GM21576 (cell line): ENCODE data around the gene MED23.

Experiments used
- ATAC-seq: cut with Tn5 transposase; IDR thresholded peaks from one replicate; pipeline ENCODE4 v1.9.1; 2021; ENCODE audit warnings: mild to moderate bottlenecking, moderate library complexity; ENCODE audit not compliant: unreplicated experiment

MED23 gene, protein sequence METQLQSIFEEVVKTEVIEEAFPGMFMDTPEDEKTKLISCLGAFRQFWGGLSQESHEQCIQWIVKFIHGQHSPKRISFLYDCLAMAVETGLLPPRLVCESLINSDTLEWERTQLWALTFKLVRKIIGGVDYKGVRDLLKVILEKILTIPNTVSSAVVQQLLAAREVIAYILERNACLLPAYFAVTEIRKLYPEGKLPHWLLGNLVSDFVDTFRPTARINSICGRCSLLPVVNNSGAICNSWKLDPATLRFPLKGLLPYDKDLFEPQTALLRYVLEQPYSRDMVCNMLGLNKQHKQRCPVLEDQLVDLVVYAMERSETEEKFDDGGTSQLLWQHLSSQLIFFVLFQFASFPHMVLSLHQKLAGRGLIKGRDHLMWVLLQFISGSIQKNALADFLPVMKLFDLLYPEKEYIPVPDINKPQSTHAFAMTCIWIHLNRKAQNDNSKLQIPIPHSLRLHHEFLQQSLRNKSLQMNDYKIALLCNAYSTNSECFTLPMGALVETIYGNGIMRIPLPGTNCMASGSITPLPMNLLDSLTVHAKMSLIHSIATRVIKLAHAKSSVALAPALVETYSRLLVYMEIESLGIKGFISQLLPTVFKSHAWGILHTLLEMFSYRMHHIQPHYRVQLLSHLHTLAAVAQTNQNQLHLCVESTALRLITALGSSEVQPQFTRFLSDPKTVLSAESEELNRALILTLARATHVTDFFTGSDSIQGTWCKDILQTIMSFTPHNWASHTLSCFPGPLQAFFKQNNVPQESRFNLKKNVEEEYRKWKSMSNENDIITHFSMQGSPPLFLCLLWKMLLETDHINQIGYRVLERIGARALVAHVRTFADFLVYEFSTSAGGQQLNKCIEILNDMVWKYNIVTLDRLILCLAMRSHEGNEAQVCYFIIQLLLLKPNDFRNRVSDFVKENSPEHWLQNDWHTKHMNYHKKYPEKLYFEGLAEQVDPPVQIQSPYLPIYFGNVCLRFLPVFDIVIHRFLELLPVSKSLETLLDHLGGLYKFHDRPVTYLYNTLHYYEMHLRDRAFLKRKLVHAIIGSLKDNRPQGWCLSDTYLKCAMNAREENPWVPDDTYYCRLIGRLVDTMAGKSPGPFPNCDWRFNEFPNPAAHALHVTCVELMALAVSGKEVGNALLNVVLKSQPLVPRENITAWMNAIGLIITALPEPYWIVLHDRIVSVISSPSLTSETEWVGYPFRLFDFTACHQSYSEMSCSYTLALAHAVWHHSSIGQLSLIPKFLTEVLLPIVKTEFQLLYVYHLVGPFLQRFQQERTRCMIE (N-terminal part only)

DNA sequence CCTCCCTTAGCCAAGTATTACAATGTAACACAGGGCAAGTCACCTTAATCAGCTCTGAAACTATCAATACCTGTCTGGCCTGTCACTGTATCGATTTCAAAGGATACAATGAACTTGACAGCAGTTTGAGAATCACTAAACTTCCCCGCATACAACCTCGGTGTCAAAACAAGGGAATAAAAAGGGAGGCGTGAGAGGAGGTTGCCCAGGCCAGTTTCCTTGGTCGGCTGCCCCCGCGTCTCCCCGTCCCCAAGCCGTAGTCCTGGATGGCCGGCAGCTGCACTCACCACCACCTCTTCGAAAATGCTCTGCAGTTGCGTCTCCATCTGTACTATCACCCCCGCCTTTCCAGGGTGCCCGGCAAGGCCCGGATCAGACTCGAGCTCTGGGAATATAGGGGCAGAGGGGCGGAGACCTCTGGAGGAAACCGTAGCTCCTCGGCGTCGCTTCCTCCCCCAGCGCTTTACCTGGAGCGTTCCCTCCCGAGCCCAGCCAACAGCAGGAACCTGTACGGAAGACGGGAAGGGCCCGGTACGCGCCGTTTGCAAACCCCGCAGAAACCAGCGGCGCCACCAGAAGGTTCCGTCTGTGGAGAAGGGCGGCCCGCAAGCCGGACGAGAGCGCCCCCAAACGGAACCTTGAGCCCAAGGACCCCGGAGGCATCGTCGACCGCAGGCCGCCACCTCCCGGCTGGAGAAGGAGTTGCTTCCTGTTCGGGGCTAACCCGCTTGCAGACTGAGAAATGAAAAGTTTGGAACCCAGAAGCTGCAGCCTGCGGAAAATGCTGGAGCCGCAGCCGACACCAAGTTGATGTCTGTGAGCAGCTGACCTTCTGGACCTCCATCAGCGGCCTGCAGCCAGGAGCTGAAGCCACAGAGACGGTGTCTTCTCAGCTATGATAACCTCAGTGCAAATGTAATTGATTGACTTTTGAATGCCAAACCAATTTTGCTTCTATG lies at the start of gene MED23:
Gene MED23, minus strand, starts transcription at position 519 of the 959 bp plus-strand sequence. Its CDS starts 193 bp downstream, at position 326.
- peak; percentile 98 for ATAC-seq

DNA sequence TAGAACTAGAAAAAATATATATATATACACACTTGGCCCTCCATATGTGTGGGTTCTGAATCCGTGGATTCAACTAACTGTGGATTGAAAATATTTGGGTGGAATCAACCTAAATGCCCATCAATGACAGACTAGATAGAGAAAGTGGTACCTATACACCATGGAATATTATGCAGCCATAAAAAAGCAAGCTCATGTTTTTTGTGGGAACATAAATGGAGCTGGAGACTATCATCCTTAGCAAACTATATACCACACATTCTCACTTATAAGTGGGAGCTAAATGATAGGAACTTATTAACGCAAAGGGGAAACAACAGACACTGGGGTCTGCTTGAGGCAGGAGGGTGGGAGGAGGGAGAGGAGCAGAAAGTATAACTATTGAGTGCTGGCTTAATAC lies 45.1 kb upstream of the MED23 start:
- no peak for ATAC-seq

DNA sequence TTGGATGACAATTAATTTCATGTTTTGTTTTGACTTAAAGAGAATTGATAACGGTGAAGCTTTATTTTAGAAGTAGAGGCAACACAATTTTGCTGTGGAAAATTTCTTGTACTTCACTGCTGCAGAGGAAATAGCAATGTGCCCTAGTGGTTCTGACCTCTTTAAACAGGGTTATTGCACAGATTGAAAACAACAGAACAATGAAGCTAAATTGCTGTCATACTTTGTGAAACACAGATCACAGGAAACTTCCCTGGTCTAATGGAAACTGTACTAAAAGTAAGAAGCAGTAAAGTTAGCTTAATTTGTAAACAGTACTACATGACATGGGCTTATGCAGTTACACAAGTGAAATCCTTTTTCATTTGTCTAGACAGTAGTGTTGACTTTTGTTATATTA lies 41.8 kb upstream of the MED23 start:
- no peak for ATAC-seq

DNA sequence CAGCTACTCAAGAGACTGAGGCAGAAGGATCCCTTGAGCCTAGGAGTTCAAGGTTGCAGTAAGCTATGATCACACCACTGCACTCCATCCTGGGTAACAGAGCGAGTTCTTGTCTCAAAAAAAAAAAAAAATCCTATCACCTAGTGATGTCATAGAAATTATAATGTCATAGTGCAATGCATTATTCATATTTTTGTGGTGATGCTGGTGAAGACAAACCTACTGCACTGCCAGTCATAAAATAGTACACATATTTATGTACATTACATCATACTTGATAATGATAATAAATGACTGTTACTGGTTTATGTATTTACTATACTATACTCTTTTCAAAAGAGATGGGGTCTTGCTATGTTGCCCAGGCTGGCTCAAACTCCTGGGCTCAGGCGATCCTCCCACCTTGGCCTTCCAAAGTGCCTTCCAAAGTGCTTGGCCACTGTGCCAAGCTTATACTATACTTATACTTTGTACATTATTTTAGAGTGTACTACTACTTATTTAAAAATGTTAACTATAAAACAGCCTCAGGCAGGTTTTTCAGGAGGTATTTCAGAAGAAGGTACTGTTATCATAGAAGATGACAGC lies 35.6 kb upstream of the MED23 start:
- ATAC-seq, result no peak

DNA sequence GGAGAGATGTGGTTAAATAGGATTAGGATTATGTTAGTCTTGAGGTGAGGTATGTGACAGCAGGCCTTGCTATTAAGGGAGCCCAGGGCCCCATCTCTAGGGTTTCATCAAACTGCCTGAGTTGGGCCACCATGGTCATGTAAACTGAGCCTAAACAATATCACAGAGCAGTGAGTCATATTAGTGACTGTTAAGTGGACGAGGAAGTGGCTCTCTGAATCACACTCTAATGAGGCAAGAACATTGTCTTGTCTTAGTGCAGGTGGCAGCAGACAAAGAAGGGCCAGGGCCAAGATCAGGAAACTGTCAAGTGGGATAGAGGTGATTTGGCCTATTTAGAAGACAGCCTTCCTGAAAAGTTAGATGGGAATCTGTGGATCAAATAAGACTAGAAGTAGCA lies 32.2 kb upstream of the MED23 start:
- no peak for ATAC-seq

DNA sequence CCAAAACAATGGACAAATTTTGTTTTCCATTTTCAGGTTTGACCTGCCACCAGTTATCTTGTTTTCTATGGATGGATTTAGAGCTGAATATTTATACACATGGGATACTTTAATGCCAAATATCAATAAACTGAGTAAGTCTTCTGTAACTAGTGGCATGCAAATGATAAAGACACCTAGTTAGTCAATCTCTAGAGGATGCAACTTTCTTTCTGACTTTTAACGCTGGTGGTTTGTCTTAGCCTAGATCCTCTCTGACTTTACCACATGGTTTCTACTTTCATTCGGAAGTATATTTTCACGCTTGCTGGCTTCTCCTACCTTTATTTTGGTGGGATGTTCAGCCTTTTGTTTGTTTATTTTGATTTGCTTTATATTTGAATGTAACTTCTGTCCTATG lies 30.2 kb upstream of the MED23 start:
- no peak for ATAC-seq

DNA sequence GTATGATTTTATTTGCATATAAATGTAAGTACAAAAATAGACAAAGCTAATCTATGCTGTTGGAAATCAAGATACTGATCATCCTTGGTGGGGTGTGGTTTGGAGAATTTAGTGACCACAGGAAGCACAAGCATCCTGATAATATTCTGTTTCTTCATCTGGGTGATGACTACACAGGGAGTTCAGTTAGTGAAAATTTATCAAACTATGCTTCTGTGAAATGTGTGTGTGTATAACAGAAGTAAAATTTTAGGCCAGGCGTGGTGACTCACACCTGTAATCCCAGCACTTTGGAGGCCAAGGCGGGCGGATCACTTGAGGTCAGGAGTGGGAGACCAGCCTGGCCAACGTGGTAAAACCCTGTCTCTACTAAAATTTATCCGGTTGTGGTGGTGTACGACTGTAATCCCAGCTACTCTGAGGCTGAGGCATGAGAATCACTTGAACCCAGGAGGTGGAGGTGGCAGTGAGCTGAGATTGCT lies 29.6 kb upstream of the MED23 start:
- ATAC-seq, result no peak

DNA sequence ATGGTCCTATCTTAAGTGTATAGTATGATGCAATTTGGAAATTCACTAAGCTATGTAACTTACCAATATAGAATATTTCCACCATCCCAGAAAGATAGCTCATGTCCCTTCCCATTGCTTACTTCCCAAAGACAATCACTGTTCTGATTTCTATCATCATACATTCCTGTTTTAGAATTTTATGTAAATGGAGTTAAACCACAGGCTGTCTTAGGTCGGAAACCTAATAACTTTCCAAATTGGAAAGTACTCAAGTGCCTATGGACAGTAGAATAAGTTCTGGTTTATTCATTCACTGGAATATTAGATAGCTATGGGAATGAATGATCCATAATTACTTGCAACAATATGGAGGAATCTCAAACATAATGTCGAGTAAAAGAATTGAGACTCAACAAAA lies 29.2 kb upstream of the MED23 start:
- ATAC-seq, result no peak

DNA sequence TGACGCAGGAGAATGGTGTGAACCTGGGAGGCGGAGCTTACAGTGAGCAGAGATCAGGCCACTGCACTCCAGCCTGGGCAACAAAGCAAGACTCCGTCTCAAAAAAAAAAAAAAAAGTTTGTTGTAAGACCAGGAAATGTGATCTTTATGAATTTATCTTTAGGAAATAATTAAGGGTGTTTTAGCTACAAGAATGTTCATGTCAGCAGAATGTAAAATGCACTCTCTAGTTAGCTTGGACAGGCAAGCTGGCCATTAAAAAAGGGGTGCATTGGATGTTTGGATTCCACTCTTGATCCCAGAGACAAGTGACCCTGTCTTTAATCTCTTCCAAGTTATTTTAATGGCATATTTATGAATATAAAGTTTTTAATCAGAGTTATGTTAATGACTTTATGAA lies 28.6 kb upstream of the MED23 start:
- no peak for ATAC-seq

DNA sequence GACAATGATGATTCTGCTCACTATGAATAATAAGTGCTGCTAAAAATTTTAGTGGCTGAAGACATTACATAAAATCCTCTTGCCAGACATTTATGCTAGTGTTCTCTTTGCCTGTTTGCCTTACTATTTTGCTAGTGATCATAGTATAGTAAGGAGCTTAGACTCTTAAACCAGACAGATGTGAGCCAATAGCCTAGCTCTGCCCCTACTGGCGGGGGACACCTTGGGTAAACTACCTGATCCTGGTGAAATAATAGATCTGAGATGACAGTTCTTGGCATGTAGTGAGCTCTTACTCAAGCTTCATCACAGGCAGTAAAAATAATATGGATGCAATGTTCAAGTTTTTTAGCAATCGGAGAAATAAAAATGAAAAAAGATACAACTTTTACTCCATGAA lies 27.9 kb upstream of the MED23 start:
- no peak for ATAC-seq

DNA sequence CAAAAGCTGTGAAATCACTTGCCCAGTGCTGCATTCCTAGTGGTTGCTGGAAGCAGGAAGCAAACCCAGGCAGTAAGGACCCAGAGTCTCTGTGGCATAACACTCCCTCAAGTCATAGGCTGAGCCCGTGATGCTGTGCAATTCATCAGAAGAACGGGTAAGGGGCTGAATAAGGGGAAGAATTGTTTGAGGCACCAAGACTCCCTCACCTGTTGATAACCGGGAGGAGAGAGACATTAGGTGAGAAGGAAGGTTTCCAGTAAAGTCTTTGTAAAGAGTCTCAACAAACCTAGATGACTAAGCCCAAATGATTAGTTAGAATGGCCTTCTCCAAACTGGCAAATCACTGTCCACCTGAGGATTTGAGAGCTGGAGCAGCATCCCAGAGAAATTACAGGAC lies 27.3 kb upstream of the MED23 start:
- ATAC-seq, result no peak

DNA sequence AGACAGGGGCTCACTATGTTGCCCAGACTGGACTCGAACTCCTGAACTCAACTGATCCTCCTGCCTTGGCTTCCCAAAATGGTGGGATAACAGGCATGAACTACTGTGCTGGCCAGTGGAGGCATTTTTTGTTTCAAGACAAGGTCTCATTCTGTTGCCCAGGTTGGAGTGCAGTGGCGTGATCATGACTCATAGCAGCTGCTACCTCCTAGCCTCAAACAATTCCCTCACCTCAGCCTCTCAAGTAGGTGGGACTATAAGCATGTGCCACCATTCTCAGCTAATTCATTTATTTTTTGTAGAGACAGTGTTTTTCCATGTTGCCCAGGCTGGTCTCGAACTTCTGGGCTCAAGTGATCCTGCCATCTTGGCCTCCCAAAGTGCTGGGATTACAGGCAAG lies 26.3 kb upstream of the MED23 start:
- ATAC-seq, result no peak

DNA sequence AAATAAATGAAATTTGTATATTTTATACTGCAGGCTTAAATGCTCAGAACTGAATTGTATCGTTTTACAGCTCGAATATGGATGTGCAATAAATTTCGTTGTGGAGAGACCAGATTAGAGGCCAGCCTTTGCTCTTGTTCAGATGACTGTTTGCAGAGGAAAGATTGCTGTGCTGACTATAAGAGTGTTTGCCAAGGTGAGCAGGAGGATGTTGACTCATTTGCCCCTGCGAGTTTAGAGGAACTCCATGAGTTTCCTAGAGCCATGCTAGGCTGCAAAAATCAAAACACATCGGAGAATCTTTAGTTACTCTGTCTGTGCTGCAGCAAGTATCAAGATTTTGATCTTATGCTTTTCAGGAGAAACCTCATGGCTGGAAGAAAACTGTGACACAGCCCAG lies 24.4 kb upstream of the MED23 start:
- ATAC-seq, result no peak

DNA sequence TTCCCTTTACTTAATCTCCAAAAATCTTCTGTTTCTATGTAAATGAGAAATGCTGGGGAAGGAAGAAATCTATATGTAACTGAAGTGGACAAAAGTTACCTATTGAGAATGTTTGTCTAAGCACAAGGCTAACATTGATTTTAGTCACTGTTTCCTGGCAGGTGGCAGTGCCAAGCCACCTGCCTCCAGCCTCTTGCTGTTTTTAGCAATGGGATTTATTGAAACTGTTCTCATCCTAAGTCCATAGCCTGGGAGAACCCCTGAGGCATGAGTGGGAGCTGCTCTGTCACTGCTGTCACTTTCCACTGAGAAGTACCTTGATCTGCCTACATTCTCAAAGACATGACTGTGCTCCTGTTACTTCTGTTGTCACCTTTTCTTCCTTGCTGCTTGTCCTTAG lies 23.7 kb upstream of the MED23 start:
- no peak for ATAC-seq

DNA sequence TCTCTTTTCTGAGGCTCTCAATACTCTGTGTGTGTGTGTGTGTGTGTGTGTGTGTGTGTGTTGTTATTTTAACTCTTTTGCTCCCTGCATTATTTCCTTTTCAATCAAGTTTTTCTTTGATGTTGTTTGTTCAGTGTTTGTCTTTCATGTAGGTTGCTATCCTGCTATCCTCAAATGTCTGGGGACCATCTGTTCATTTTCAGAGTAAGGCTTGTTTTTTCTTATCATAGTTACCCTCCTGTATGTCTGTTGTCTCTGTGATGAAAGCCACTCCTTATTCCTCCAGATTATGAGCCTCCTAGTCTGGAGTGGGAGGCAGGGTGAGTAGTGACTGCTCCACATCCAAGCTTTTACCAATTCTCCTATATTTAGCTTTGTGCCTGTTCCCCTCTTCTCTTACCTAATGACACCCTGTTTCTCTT lies 18.2 kb upstream of the MED23 start:
- no peak for ATAC-seq

DNA sequence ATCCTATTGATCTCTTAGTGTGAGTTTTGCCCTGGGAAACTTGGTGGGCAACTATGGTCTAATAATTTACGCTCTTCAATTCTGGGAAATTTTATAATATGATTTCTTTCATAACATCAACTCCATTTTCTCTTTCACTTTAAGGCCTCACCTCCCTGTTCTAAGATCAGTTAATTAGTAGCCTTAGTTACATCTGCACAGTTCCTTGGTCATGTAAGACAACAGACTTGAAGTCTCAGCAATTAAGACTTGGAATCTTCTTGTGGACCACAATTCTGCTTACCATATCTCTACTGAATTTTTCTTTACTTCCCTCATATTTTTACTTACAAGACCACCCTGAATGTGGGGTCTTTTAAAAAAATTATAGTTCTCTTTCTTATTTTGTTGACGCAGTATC lies 17.8 kb upstream of the MED23 start:
- ATAC-seq, result no peak

DNA sequence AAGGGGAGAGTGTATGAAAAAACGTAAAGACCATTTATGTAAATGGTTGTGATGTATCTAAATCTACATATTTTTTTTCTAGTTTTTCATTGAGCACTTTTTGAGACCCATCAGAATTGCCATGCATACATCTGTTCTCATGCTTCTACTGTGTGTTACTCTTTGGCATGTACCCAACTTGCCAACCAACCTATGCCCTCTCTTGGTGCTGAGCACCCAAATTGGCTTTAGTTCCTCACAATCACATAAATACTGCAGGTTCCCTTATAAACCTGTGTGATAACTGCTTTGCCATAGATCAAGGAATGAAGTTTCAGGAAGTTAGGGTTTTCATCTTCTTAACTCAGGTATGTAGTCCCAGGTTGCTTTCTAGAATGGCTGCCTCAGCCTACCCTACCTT lies 16.9 kb upstream of the MED23 start:
- no peak for ATAC-seq

DNA sequence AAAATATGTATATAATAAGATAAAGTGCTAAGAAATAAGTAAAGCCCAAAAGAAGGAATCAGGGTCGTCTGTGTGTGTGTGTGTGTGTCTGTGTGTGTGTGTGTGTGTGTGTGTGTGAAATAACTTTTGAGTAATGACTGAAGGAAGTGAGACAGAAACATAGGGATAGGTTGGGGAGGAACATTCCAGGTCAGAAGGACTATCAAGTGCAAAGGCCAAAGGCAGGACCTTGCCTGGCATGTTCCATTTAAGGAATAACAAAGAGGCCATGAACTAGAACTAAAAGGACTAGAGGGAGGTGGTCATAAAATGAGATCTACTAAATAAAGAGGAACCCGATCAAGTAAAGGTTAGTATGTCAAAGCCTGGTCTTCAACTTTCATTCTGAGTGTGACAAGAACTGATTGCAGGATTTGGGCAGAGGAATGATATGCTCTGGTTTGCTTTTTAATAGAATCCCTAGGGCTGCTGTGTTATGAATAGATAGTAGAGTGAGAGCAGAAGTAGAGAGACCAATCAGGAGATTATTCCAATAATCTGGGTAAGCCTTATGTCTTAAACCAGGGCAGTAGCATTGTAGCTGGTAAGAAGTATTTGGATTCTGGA lies 15.9 kb upstream of the MED23 start:
- ATAC-seq, result no peak

DNA sequence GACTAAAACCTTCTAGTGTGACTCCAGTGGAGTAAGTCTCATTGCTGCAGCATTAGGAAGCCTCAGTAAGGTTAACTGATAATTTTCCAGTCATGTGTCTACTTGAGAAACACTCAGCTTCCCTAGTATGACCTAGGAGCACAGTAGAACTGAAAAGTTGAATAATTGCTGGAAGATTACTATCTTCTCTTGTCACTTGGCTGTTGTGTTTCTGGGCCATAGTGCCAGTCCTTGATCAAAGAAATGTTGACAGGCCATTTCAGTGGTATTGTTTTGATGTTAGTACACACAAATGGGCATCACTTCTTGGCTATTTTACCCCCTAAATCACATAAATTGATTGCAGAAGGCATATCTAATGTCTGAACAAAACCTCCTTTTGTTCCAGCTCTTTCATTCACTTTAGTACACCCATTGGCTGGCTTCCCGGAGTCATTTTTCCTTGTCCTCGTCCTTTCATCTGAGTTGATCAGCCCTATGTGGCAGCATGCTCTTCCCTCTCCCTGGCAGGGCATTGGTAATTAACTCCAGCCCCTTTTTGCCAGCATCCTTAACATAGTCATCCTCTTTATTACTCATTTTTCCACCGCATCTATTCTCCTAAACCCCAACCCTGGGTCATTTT lies 15.1 kb upstream of the MED23 start:
- no peak for ATAC-seq
